Measurements from ENCODE around the gene WIPF3.

The WIPF3 gene

DNA sequence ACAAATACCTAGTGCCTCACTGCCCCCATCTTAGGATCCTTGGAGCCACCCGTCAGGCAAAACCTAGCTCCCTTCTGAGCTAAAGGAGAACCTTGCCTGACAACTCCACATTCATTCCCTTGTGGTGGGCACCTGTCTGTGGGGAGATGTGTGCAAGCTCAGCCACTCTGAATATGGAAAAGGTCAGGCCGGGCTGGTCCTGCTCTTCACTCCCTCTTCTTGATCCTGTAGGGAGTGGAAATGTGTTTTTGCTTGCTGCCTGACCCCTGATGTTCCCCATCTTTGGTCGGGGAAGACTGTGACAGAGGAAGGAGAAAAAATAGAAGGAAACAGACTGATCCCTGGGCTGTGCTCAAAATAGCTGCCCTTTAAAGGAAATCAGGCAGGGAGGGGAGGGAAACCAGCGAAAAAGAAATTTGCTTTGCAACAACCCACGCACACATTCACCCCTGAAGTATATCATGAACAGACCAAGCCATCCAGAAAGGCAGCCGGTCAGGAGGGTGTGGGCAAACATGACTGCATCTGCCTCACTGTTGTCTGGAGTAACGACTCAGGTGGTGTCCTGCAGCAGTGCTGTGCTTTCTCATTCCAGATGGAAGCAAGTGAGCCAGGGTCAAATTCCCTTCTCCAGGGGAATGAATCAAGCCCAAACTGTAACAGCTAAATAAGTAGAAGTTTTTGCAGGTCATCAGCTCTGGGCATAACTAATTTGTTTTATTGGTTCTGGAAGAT, 109.3 kb downstream of the WIPF3 start:
- no peak for DNase-seq (ENCODE audit: low read depth, low spot score)

DNA sequence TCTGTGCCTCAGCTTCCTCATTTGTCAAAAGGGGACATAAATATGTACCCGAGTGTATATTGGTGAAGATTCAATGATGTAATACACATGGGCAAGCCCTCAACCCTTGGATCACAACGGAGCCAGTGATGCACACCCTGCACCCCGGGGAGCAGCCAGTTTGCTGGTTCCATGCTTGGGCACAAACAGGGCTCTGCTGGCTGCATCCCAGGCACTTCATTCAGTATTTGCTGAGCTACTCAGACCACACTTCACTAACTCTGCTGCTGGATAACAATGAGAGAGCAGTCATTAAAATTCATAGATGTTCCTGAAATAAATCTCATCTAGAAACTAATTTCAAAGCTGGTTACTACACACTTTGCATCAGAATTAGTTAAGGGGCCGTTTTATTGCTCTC, 111.3 kb downstream of the WIPF3 start:
- DNase-seq (ENCODE audit: low read depth, low spot score): no peak

DNA sequence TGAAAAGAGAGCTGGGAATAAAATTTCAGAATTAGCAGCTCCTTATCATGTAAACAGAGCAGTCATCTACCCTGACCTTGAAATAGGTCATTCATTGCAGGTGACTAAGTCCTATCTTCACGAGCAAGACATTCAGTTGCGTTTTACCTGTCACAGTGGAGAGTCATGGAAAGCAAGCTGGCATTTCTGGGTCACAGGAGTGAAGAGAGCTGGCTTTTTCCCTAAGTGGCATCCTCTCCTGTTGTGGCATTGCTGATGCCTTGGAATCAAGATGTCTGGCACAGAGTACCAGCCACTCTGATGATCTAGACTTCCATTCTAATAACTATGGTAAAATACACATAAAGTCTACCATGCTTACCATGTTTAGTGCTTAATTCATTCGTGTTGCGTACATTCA, 112.5 kb downstream of the WIPF3 start:
- no peak for DNase-seq (ENCODE audit: low read depth, low spot score)

DNA sequence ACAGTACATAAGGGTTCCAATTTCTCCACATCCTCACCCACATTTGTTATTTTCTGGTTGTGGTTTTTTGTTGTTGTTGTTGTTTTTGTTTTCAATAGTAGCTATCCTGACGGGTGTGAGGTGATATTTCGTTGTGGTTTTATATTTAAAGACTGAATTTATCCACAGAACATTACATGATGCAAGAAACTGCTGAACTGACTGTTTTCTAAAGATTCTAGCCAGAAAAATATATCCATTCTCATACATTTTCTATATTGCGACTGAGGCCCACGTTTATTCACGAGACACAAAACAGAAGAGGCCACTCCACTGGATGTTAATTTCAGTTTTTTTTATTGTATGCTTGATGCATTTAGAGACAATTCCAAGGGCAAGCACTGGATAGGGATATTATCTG, 113.5 kb downstream of the WIPF3 start:
- no peak for DNase-seq (ENCODE audit: low read depth, low spot score)

DNA sequence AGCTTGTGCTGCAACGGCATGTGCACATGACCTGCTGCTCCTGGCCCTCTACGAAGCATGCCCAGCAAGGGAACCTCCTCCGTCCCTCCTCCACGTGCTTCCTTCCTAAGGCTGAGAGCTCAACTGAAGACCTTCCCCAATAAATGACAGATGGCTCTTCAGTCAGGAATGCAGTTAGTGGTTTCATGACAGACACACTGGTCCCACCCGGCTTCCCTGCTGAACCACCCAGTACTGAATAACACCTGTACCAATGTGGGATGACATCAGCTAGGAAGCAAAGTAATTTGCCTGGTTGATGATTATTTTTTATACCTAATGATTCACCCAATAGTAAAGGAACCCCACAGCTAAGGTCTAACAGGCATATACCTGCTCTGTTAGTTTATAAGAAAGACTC, 114.2 kb downstream of the WIPF3 start:
- no peak for DNase-seq (ENCODE audit: low read depth, low spot score)

DNA sequence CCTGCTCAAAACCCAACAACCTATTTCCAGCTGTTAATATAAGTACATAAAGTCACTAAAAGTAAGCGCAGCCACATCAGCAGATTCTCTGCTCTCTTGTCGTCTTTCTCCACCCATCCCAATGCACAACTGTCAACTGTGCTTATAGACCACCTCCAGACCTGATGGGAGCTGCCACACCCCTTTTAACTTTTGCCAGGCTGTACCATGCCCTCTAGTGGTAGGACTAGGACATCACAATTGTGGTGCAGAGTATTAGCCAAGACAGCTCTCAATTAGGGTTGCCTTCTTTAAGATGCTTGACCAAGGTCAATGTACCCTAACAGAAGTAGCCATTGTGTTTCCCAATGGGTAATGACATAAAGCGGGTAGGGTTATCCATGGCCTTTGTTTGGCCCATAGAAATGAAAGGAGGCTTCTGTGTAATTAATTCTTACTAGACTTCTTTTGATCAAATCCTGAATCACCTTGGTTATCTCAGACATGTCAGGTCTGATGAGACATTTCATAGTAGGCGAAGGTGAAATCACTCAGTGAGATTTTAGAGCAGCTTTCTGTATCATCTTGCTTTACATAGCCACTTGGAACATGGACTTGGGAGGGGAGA, 115.2 kb downstream of the WIPF3 start:
- peak; percentile 80 for DNase-seq (ENCODE audit: low read depth, low spot score)

DNA sequence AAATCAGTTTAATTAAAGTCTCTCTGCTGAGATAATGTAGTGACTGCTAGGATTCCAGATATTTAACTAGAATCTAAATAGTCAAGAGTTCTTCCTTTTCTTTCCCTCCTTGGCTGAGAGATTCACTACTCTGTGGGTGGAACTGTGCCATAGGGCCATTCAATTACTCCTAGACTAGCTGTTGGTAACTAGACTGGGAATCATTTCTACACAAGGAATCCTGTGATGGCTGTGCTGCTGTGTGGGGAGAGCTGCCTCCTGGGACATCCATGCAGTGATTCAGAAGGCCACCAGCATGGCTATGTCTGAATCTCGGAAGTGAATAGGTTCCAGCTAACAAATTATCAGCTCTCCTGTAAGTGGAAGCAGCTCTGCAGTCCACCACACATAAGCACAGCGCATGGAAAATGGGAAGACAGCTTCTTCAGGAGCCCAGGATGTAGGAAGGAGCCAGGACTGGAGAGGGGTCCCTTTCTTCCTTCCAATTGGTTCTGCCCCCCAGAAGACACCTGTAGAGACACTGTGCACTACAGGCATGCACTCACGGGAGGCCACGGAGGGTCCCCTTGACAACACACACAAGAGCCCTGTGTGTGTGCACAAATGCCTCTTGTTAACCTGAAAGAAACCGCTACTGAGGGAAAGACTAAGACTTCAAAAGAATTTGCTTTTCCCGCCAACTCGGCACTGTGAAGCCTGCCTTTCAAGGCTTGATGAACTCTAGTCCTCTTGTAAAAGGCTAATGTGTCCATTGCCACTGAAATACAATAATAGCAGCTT, 116.8 kb downstream of the WIPF3 start:
- no peak for DNase-seq (ENCODE audit: low read depth, low spot score)

DNA sequence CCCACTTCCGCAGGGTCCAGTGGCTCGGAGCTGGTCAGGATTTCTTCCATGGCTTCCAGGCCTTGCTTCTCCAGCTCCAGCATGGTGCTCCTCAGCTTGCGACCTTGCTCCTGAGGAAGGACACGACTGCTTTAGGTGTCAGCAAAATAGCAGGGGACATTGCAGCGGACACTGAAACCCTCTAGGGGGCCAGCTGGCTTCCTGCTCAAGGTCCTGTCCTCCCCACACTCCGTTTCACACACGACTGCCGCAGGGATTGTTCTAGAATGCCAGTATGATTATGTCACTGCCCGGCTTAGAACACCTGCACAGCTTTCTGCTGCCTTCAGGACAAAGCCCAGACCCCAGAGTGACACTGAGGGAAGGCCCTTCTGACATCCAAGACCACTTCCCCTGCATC, 117.7 kb downstream of the WIPF3 start:
- peak; percentile 21 for DNase-seq (ENCODE audit: low read depth, low spot score)

DNA sequence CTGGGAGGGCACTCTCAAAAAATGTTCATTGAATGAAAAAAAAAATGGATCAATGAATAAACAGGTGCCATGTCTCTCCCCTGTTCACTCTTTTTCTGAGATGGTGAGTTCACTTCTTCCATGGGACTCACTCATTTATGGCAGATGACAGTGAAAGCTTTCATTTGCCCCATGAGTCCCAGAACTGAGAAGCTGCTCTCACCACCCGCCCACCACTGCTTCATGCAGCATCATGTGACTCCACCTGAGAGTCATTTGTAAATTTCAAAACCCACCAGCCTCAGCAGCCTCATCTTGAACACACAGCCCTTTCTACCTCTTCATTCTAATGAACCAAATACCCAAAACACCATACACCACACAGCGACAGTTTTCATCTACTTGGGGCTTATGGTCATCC, 118.4 kb downstream of the WIPF3 start:
- DNase-seq (ENCODE audit: low read depth, low spot score): no peak

DNA sequence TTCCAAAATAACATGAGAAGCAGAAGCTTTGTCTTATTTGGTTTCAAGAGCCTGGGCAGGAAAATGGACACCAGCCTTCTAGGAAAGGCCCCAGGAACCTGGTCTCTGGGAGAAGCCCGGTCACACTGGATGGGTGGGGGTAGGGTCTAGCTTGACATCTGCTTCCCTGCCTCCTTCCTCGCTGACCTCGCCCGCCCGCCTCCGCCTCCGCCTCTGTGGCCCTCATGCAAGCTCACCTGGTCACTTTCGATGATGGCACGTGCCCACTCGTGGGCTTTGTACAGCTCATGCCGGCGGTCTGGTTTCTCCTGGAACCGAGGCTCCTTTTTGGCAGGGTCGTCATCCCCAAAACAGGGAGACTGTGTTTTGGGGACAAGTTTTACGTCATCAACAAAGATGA, 119.9 kb downstream of the WIPF3 start:
- no peak for DNase-seq (ENCODE audit: low read depth, low spot score)

DNA sequence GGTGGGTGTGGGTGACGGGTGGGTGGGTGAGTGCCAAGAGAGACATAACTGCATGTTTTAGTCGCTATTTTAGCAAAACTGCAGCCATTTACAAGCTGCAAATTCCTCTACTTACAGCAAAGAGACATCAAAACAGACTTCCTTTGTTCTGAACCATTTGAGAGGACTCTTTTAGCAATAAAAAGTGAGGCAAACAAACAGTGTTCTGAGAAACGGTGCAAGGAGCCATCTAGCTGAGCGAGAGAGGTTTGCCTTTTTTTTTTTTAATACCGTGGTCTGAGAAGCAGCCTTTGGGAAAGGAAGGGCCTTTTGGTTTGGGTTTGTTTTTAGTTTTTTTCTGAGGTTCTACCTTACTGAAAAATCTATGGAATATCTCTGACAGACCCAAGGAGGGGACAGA, 120.4 kb downstream of the WIPF3 start:
- no peak for DNase-seq (ENCODE audit: low read depth, low spot score)

DNA sequence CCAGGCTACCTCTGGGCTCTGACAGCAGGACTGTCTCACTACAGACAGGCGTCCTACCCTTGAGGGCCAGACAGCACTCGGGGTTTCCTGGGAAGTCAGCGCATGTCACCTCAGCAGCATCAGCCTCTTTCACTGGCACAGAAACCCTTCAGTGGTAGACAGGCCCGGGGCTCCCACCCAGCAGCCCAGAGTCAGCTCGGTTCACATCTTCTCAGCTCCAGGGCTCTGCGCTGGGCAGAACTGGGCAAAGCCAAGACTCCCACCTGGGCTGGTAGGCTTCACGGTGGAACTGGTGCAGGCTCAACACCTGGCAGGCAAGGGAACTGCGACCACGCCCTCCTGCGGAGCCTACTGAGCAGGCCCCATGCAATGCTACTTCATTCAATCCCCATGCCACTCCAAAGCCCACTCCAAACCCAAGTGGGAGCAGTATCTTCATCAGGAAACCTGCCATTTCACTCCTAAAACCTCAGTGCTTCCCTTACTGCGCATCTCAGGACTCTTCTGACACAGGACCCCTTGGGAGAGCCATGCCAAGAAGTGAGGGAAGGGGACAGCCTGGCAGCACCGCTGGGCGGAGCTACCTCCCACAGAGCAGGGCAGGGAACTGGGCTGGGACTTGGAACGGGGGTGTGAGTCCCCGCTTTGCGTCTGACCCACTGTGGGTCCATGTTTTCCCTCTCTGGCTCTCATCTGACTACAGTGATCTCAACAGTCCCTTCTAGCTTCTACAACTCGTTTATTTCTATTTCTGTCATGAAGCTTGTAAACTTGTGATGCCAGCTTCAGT, 122.9 kb downstream of the WIPF3 start:
- no peak for DNase-seq (ENCODE audit: low read depth, low spot score)

DNA sequence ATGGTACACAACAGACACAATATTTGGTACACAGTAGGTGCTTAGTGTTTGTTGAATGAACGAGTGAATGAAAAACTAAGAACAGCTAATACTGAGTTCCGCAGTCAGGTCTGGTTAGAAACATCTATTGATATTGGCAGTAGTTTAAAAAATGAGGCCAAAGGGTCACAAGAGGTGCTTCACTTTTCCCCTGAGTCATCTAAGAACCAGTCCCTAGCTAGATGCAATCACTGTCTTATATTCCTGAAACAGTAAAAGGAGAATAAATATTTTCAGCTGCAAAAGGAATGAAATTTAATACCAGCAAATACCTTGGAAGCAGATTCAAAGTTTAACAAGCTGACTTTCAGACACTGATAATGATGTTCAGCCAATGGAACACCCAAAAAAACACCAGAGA, 128.8 kb downstream of the WIPF3 start:
- no peak for DNase-seq (ENCODE audit: low read depth, low spot score)

DNA sequence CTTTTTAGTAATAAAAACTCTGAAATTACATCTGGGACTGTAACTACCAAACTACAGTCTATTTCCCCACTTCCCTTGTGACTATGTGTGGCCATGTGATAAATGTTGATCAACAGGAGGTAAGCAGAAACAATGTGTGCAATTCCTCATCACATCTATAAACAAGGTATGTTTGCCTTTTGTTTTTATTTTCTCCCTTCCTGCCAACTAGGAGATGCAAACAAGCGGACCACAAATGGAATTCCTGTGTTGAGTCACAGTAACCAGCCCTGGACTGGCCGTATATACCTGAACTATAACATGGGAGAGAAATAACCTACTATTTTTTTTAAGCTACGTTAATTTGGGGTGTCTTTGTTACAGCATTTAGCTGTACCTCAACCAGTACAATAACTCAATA, 130.8 kb downstream of the WIPF3 start:
- DNase-seq (ENCODE audit: low read depth, low spot score): no peak

DNA sequence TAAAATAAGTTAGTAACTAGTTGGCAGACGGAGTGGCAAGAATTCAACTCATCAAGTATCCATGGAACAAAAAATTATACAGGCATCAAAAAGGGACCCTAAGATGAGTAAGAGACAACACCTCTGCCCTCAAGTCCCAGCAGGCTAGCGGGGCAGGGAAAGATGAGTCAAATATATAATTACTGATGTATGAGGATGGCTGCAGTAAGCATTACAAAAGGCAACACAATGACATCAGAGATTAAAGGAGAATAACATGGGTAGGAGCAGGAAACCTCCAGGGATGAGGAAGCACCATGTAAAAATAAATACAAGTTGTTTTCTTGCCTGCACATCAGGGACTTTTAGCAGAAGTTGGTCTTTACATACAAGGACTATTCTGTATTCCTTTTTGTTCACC, 133.9 kb downstream of the WIPF3 start:
- no peak for DNase-seq (ENCODE audit: low read depth, low spot score)

DNA sequence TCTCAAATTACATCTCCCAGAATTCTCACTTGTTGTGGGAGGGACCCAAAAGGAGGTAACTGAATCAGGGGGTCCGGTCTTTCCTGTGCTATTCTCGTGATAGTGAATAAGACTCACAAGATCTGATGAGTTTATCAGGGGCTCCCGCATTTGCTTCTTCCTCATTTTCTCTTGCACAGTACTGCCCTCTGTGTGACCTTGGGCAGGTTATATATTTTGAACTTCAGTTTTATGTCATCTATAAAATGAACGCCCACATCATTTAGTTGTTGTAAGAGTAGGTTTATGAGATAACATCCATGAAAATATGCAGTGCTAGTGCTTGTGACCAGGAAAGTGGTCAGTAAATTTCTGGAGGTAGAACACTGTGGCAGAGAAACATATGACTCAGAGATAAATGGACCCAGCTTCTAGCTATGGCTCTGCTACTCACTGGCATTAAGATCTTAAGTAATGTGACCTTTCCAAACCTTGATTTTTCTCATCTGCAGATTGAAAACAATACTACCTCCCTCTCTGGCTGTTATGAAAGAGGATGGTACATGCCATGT, 139.0 kb downstream of the WIPF3 start:
- DNase-seq (ENCODE audit: low read depth, low spot score): no peak

DNA sequence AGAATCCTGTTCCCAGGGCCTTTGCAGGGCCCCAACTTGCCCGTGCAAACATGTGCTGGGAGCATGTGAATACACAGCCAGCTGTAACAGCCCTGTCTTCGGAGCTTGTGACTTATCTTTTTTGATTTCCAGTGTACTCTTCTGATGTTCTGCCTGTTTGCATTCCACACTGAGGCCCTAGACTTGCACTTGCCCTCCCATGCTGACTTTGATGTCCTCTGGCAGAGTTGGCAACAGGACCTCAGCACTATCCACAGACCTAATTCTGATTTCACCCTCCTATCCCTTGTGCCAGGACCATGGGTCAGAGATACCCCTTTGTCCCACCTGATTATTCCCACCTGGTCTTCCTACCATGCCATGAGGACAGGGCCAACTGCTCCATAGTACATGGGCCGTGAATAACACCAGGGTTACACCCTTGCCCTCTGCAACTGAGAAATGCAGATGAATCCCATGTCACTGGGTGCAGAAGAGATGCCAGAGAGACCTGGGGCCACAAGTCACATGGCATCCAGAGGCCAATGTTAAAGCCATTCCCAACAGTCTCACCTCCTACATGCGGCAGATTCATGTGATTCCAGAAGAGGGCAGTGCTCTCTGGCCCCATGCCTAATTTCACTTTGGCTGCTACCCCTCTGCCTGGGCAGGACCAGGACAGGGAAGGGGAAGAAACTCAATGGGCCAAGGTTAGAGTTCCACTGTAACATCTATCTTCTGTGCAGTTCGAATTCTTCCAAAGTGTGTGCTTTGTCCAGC, 140.3 kb downstream of the WIPF3 start:
- peak; percentile 49 for DNase-seq (ENCODE audit: low read depth, low spot score)

DNA sequence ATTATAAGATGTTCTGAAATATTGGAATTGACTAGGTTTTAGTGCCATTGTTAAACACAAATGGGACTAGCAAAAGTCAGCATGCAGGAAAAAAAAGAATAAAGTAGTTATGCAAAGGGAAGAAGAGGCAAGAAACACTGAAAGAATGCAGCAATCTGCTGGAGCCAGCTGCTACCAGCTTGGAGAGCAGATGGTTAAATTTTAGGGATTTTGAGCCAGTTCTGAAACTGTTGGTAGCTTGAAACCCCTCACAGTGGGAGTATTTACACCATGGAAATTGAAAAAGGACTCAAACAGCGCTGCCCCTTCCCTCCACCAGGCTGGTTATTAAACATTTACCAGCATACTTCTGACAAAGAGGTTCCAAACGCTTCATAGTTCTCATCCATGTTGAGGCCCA, 142.3 kb downstream of the WIPF3 start:
- no peak for DNase-seq (ENCODE audit: low read depth, low spot score)

DNA sequence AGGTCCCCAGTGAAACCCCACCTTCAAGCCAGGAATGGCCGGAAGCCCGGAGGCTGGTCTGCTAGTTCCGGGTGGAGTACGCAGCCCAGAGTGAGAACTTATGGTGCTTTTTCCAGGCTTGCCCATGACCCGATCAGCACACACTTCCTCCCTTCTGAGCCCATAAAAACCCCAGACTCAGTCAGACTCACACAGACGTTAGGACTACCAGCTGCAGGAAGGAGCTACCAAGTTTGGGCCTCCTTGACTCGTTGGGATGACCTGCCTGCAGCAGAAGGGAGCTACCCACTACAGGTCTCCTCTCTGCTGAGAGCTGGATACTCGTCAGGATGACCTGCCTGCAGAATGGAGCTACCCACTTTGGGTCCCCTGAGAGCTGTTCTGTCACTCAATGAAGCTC, 144.2 kb downstream of the WIPF3 start:
- no peak for DNase-seq (ENCODE audit: low read depth, low spot score)

DNA sequence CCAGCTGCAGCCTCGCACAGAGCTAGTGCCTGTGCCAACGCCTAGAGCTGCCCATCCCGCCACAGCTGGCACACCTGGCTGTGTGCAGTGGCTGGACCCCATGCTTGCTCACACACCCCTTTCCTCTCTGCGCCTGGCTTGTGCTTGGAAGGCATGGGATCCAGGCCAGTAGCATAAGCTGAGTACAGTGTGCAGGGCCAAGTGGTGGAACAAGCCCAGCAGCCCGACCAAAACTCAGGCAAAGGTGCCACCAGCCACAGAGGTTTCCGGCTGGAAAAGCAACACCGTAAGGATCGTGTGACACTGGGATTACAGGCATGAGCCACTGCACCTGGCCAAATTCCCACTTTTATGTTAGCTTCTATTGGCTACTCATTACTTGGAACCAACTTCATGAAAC, 144.9 kb downstream of the WIPF3 start:
- no peak for DNase-seq (ENCODE audit: low read depth, low spot score)

DNA sequence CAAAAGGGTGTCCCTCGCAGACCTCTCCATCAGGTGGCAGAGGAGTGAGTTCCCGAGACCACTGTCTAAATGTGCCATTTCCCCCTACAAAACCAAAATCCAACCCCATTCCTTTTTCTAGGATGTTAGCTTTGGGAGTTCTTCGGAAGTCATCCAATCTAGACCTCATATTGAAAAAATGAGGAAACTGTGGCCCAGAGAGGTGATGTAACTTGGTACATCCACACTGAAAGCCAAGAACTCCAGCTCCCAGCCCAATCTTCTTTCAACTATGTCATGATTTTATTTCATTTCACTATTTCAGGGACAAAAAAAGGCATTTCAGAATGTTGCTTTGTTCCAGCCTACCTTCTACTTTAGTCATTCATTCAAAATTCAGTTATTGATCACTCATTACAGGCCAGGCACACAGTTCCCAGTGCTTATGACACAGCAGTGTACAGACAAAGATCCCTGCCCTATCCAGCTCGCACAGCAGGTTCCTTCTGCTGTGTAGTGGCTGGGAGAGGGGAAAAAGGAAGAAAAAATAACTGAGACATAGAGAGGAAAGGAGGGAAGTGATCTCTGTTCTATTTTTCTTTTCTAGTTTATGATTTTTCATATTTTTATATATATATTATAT, 147.5 kb downstream of the WIPF3 start:
- no peak for DNase-seq (ENCODE audit: low read depth, low spot score)
